BE2C (cell line): Measurements from ENCODE around the gene CYBA.

Experiments used
- DNase-seq: peaks from one replicate; pipeline ENCODE4 v3.0.0-alpha.2; 2020
- H3K27me3 ChIP-seq: fragments of 250-450 bp; sonication (Bioruptor Pico); 2 replicates; pipeline ENCODE4 v1.5.1; 2020; ENCODE audit warnings: mild to moderate bottlenecking
- H3K36me3 ChIP-seq: fragments of 250-450 bp; sonication (Bioruptor Pico); 2 replicates; pipeline ENCODE4 v1.5.1; 2020; ENCODE audit warnings: mild to moderate bottlenecking
- H3K4me1 ChIP-seq: fragments of 250-450 bp; sonication (Bioruptor Pico); 2 replicates; pipeline ENCODE4 v1.5.1; 2020
- H3K4me3 ChIP-seq: 2 replicates; pipeline ENCODE4 v1.5.1; 2011; ENCODE audit warnings: low read depth, low read length
- H3K9me3 ChIP-seq: fragments of 250-450 bp; sonication (Bioruptor Pico); 2 replicates; pipeline ENCODE4 v1.5.1; 2020
- TF ChIP-seq, protein P1 (sequence below): IDR thresholded peaks from 2 replicates; pipeline ENCODE4 v1.5.1; 2012; ENCODE audit warnings: mild to moderate bottlenecking, low read depth, low read length

Gene CYBA

DNA sequence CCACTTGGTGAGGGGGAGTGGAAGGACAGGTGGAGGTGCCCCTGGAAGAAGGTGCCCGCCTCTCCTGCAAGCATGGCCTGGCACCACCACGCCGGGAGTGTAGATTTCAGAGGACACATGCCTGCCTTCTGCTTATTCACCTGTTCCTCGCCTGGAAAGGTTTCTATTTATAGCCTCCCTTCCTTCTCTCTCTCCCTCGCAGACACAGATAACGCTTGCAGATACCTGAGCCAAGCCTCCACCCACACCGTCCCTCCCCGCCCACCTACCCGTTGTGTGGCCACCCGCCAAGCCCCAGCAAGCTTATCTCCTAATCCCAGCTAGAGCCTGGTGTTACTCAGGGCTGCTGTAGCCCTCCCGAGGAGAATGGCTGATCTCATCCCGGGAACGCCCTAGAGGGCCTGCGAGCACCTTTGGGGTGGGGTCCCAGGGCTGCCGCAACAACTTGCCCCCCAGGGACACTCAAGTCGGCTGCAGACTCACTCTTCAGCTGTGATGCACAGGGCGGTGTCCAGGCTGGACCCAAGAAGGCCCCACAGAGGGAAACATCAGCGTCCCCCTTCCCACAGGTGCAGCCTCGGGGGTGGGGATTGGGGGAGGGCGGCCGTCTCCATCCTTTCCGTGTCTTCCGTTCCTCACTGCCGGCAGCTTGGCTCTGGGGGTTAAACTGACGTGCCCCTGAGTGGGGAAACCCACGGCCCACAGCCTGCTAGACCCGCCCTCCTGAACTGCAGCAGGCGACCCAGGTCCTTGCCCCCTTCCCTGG lies 37.3 kb upstream of the CYBA start:
- no peak for DNase-seq
- Histone ChIP-seq H3K27me3 (peaks cover 36% of the 10 kb centered on the region), H3K36me3 (no peaks in the 10 kb centered on the region), H3K9me3 (no peaks in the 10 kb centered on the region), H3K4me3 (no peak overlapping the region), H3K4me1 (no peaks in the 10 kb centered on the region)
- TF ChIP-seq, protein P1, sequence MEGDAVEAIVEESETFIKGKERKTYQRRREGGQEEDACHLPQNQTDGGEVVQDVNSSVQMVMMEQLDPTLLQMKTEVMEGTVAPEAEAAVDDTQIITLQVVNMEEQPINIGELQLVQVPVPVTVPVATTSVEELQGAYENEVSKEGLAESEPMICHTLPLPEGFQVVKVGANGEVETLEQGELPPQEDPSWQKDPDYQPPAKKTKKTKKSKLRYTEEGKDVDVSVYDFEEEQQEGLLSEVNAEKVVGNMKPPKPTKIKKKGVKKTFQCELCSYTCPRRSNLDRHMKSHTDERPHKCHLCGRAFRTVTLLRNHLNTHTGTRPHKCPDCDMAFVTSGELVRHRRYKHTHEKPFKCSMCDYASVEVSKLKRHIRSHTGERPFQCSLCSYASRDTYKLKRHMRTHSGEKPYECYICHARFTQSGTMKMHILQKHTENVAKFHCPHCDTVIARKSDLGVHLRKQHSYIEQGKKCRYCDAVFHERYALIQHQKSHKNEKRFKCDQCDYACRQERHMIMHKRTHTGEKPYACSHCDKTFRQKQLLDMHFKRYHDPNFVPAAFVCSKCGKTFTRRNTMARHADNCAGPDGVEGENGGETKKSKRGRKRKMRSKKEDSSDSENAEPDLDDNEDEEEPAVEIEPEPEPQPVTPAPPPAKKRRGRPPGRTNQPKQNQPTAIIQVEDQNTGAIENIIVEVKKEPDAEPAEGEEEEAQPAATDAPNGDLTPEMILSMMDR = no peak

DNA sequence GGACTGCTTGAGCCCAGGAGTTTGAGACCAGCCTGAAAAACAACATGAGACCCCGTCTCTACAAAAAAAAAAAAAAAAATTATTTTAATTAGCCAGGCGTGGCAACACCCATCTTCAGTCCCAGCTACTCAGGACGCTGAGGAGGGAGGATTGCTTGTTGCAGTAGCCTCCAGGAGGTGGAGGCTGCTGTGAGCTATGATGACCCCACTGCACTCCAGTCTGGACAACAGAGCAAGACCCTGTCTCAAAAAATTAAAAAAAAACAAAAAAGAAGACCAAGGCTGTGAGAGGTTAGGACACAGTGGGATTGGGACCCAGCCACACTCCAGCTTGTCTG lies 36.8 kb upstream of the CYBA start:
- Histone ChIP-seq H3K4me1 (no peaks in the 10 kb centered on the region), H3K27me3 (peaks cover 36% of the 10 kb centered on the region), H3K4me3 (no peak overlapping the region), H3K9me3 (no peaks in the 10 kb centered on the region), H3K36me3 (no peaks in the 10 kb centered on the region)
- DNase-seq = no peak
- TF ChIP-seq, protein P1 = no peak

DNA sequence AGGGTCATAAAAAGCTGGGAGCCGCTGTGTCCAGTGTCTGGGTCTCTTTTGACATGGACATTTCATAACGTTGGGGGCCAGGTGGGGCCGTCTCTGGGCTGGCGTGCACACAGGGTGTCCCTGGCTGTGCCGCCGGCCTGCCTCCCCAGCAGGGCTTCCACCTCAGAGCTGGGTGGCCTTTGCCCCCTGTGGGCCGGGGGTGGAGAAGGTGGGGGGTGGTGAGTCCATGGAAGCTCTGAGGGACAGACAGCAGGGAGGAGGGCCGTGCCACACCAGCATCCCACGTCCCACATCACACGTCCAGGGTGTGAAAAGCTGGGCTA lies 36.4 kb upstream of the CYBA start:
- Histone ChIP-seq H3K4me1 (no peaks in the 10 kb centered on the region), H3K4me3 (no peak overlapping the region), H3K9me3 (no peaks in the 10 kb centered on the region), H3K36me3 (no peaks in the 10 kb centered on the region), H3K27me3 (peaks cover 39% of the 10 kb centered on the region)
- DNase-seq = no peak
- TF ChIP-seq, protein P1 = no peak

DNA sequence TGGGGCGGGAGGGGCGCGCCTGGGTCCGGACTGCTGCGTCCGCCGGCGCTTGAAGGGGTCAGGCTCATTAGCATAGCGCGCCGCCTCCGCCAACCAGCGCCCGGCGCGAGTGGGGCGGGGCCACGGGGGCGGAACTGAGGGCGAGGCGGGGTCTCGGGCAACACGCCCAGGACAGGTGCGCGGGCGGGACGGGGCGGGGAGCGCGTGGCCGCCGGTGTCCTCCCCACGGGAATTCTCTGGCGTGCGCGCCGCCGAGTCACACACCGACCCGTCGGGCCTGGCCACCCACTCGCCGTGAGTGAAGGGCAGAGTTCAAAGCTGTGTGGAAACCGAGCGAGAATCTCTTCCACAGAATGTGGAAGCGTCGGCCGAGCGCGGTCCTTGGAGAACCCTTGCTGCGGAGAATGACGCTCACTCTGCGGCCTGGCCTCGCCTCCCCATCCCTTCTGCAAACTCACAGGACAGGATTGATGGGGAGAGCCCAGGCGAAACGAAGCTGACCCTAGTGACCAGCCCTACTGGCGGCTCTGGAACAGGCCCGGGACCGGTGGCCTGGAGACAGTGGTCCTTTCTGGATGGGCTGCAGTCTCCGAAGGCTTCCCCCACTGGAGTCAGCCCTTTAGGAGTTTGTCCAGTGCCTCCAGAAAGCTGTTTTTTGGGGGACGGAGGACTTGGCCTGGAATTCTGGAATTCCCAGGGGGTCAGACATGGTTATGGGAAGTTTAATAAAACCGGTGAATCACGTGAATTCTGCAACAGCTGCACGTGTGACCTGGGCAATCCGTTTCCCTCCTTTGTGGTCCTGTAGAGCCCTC lies 35.8 kb upstream of the CYBA start, which contains the start of gene SNAI3:
Gene SNAI3 (minus strand): TSS at position 69 of the 815 bp plus-strand sequence. CDS start 101 bp downstream, outside the sequence.
- peak; percentile 93 for DNase-seq
- H3K27me3 ChIP-seq = peaks cover 44% of the 10 kb centered on the region
- peak within 1 kb of the TSS; percentile 45 for H3K4me3 ChIP-seq
- TF ChIP-seq, protein P1 = no peak
- H3K9me3 ChIP-seq = no peaks in the 10 kb centered on the region
- H3K4me1 ChIP-seq = no peaks in the 10 kb centered on the region
- no peaks in the 10 kb centered on the region for H3K36me3 ChIP-seq

DNA sequence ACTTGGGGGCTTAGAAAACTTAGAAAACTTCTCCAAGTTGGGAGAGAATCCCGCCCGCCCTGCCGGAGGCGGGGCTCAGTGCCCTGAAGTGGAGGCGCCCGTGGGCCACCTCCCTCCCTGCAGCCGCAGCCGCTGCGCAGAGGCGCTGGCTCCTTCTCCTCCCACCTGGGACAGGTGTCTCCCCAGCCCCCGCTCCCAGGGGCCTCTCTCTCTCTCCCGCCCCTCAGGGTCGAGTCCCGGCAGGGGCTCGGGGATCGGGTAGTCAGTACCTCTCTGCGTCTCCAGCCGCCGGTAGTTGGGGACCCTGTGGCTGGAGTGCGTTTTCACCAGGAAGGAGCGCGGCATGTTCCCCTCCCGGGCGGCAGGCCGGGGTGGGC lies 35.2 kb upstream of the CYBA start:
- H3K4me1 ChIP-seq = no peaks in the 10 kb centered on the region
- no peak for DNase-seq
- H3K27me3 ChIP-seq = peaks cover 50% of the 10 kb centered on the region
- H3K4me3 ChIP-seq = peak overlapping the region; percentile 45
- no peaks in the 10 kb centered on the region for H3K36me3 ChIP-seq
- TF ChIP-seq, protein P1 = no peak
- H3K9me3 ChIP-seq = no peaks in the 10 kb centered on the region
